ENCODE results near the gene F2R. TPM values are rescaled to one million over a fixed set of nuclear protein-coding genes. Genes with fewer than 3 reads are reported as not detected.

Gene F2R
- total and polyA plus RNA-seq, 10 of the 15 experiments (the other 5 are each of a cell fraction or from before 2014, with no cell fraction given) = 1.8 to 75.4 (median 8.0) TPM

GRCh38 chr5:76765249-76765648 is 49.3 kb downstream of the F2R start:
- Histone ChIP-seq H3K4me2 (ENCODE audit: control insufficient read depth, insufficient read depth) (no peak overlapping the region), H3K4me1 (ENCODE audit: control insufficient read depth, insufficient read depth, low read length) (no peaks in the 10 kb centered on the region), H2AFZ (ENCODE audit: control insufficient read depth, low read depth, low read length) (no peak overlapping the region), H3K79me2 (ENCODE audit: control insufficient read depth, insufficient read depth, low read length) (no peaks in the 10 kb centered on the region), H3K9me3 (replicated peaks; ENCODE audit: control insufficient read depth, insufficient read depth, low read length) (peaks cover 4% of the 10 kb centered on the region; the same call in 2 of the 3 replicates), H4K20me1 (ENCODE audit: control insufficient read depth, insufficient read depth) (no peaks in the 10 kb centered on the region), H3K27ac (ENCODE audit: control insufficient read depth, insufficient read depth) (no peak overlapping the region), H3K4me3 (no peak overlapping the region), H3K36me3 (ENCODE audit: control insufficient read depth in 2 of 2, insufficient read depth in 2 of 2, low read length in 1 of 2) (no peaks in the 10 kb centered on the region), H3K9ac (ENCODE audit: control insufficient read depth, insufficient read depth, low read length) (no peak overlapping the region), H3K27me3 (replicated peaks in 1 of 2; ENCODE audit: control insufficient read depth in 2 of 2, insufficient read depth in 2 of 2, low read length in 1 of 2) (no peaks in the 10 kb centered on the region)
- no TSS peak for BruUV-seq (replicated peaks)
- 33% methylated on average over 3 of the region's 3 CpGs for WGBS (ENCODE audit: insufficient coverage, insufficient replicate concordance, low lambda C conversion rate, missing lambda C conversion rate)
- RAD21 ChIA-PET (ENCODE audit: unreplicated experiment) = interaction anchor here (0.9 to 1.5 kb wide), 2 partner anchors 9 to 28 kb away, joined by 3 to 7 read pairs; no protein-coding TSS in a partner anchor
- TF ChIP-seq RCOR1 (conservative IDR thresholded peaks at IDR 0.05; ENCODE audit: low read depth, low read length) = no peak
- TF ChIP-seq JUNB (IDR thresholded peaks at IDR 0.05) = no peak
- TF ChIP-seq CTCF (IDR thresholded peaks at IDR 0.05 in 2 of 3, conservative IDR thresholded peaks at IDR 0.05 in 1 of 3; ENCODE audit: control insufficient read depth in 2 of 3, extremely low read depth in 1 of 3, insufficient read depth in 1 of 3, low read depth in 3 of 3, low read length in 3 of 3) = no peak
- no peak for TF ChIP-seq RFX5 (IDR thresholded peaks at IDR 0.05; ENCODE audit: low read depth, low read length)
- no peak for TF ChIP-seq RB1 (IDR thresholded peaks at IDR 0.05; ENCODE audit: borderline replicate concordance)
- SMC1A ChIA-PET (ENCODE audit: uncharacterized antibody, unreplicated experiment) = interaction anchor here (1.1 to 2.3 kb wide), 4 partner anchors 9 to 171 kb away, joined by 3 to 7 read pairs (median 3); no protein-coding TSS in a partner anchor
- ATAC-seq = no peak
- intact Hi-C loops (cut with micrococcal nuclease; ENCODE audit: unreplicated experiment) (no loop called here), in situ Hi-C loops (cut with MboI) (no loop called here)
- FAIRE-seq = no peak
- CTCF ChIA-PET = no interaction called here
- POLR2A ChIA-PET = interaction anchor here (1.4 kb wide), 1 partner anchor 25 kb away, joined by 3 read pairs; no protein-coding TSS in a partner anchor
- no peak for DNase-seq (ENCODE audit: low read depth, low spot score)
